Chondrocyte (in vitro differentiated cells): Measurements from ENCODE around the gene ASCC1. TPM values are rescaled to one million over a fixed set of nuclear protein-coding genes. Genes with fewer than 3 reads are reported as not detected.
A peak's percentile ranks its signal among the peaks of the same experiment; 100 is the strongest.

ENCODE experiments used
- DNase-seq: peaks from one replicate; pipeline ENCODE4 v3.0.0; 2021; ENCODE audit warnings: mixed read lengths, low spot score
- H3K27ac Mint-ChIP-seq: one replicate; pipeline ENCODE4 v1.8.0; 2021; ENCODE audit warnings: mild to moderate bottlenecking, moderate library complexity, mixed read lengths; ENCODE audit not compliant: unreplicated experiment
- H3K27me3 Mint-ChIP-seq: 2 replicates; pipeline ENCODE4 v1.8.0; 2021; ENCODE audit warnings: low read depth, mixed read lengths
- H3K36me3 Mint-ChIP-seq: 2 replicates; pipeline ENCODE4 v1.8.0; 2021; ENCODE audit warnings: low read depth, mixed read lengths
- H3K4me1 Mint-ChIP-seq: 2 replicates; pipeline ENCODE4 v1.8.0; 2021; ENCODE audit warnings: low read depth, mild to moderate bottlenecking, mixed read lengths
- H3K4me3 Mint-ChIP-seq: one replicate; pipeline ENCODE4 v1.8.0; 2021; ENCODE audit warnings: mild to moderate bottlenecking, moderate library complexity, mixed read lengths; ENCODE audit not compliant: unreplicated experiment
- H3K9me3 Mint-ChIP-seq: 2 replicates; pipeline ENCODE4 v1.8.0; 2021; ENCODE audit warnings: low read depth, mixed read lengths
- CTCF ChIP-seq: fragments of 200-600 bp; sonication (generic); IDR thresholded peaks from 2 replicates; pipeline ENCODE4 v1.5.0; 2021; ENCODE audit warnings: antibody characterized with exemption, mild to moderate bottlenecking, moderate library complexity
- long read RNA-seq: library from polyadenylated mRNA; stranded (forward); transcript quantifications from one replicate; pipeline ENCODE4 v2.0.0, GENCODE V29; 2021
- total RNA-seq: library from RNA; stranded (reverse); gene quantifications from 3 replicates; pipeline ENCODE4 v1.2.1, GENCODE V29; 2021

Gene ASCC1
- 31.6 to 36.8 TPM (median 35.4 TPM) in 3 replicates for total RNA-seq
- long read RNA-seq, transcript ASCC1-202 (10 exons, 2,002 nt), result major isoform, 29 of 49 reads
- long read RNA-seq, partial matches to known transcripts, result 1 of 49 reads
- long read RNA-seq, other reads (novel, unspliced or antisense), result 19 of 49 reads

DNA sequence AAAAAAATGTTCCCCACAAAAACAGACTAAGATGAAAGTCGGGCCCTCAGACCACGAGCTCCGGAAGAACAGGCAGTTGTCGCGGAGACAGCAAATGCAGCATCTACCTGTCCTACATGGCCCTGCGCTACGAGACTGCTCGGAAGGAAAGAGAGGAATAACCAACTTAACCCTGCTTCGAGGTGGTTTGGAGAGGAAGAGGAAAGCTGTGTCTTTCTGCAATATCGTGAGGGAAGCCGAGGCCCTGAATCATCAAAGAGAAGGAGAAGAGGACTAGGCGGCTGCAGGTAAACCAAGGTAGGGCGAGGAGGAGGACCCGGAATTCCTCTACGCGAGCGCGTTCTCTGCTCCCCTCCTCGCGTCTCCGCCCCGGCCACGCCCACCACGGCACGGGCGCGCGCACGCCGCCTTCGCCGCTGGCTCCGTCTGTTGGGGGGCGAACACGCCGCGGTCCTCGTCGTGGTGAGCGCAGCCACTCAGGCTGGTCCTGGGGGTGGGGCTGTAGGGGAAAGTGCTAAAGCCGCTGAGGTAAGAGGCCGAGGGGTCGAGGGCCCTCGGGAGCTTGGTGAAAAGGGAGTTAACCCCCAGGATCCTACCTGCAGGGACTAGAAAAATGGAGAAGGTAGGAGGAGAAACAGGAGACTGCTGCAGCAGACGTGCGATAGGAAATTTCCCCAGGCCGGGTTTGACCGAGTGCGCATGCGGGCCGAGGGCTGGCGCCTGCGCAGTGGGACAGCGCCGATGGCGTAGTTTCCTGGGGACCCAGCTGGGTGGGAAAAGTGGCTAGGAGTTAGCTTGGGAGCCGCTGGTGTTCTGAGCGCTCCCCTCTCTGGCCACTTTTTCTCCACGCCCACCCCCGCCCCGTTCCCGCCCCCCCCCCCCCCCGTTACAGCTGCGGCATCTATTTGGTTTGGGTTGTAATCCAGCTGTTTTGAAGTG lies at the start of gene ASCC1, which contains the start of gene ANAPC16:
Gene ASCC1, minus strand, starts transcription at position 666 of the 939 bp plus-strand sequence. CDS start 2,978 bp downstream, outside the sequence.
Gene ANAPC16, plus strand, starts transcription at position 402 of the 939 bp plus-strand sequence. CDS start 7,903 bp downstream, outside the sequence.
- no peaks in the 10 kb centered on the region for H3K9me3 Mint-ChIP-seq
- peak within 1 kb of the TSS; percentile 99 for H3K27ac Mint-ChIP-seq
- peaks cover 36% of the 10 kb centered on the region for H3K4me1 Mint-ChIP-seq
- TF ChIP-seq CTCF, result peak; percentile 26
- H3K4me3 Mint-ChIP-seq, result peak within 1 kb of the TSS; percentile 95
- no peaks in the 10 kb centered on the region for H3K36me3 Mint-ChIP-seq
- no peaks in the 10 kb centered on the region for H3K27me3 Mint-ChIP-seq
- DNase-seq, result peak; percentile 92

DNA sequence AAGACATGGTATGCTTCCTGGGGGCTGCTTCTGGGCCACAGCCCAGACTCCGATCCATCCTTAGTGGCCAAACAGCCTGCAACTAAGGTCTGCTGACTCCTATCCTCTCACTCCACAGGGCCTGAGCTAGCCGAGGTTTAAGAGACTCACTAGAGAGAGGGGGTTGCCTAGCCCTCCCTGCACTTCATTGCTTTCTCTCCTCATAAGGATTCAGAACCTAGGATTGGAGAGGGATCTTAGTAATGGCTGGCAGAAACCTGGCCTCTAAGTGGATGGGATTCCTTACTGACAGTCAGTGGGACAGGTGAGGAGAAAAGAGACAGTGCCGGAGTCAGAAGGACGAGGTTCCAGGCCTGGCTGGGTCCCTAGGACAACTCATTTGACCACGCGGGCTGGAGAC lies 49.4 kb upstream of the ASCC1 start:
- Mint-ChIP-seq H3K4me3 (no peak overlapping the region), H3K36me3 (no peaks in the 10 kb centered on the region), H3K4me1 (peaks cover 23% of the 10 kb centered on the region), H3K27me3 (no peaks in the 10 kb centered on the region), H3K9me3 (no peaks in the 10 kb centered on the region), H3K27ac (no peak overlapping the region)
- TF ChIP-seq CTCF, result no peak
- no peak for DNase-seq

- no peaks in the 10 kb centered on the region for H3K36me3 Mint-ChIP-seq
Observed at GRCh38 chr10:72264536-72264935, 48.5 kb upstream of the ASCC1 start.

DNA sequence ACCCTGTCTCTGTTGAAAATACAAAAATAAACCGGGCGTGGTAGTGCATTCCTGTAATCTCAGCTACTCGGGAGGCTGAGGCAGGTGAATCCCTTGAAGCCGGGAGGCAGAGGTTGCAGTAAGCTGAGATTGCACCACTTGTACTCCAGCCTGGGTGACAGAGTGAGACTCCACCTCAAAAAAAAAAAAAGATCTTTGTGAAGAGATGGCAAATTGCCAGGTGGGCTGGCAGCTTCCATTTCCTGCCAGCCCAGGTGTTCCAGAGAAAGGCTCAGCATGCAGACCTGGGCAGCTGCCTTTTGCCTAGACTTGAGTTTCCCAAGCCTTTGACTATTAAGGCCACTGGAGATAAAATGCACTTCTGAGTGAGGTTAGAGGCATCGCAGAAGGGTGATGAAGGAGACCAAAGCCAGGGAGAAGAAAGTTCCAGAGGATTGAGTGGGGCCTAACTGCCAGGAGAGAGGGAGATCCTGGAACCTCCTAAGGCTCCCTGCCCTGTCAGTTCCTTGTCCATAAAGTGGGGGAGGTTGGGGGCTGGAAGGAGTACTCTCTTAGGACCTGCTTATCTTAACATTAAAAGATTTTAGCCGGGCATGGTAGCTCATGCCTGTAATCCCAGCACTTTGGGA lies 47.7 kb upstream of the ASCC1 start:
- no peaks in the 10 kb centered on the region for H3K9me3 Mint-ChIP-seq
- TF ChIP-seq CTCF, result no peak
- H3K4me3 Mint-ChIP-seq, result no peak overlapping the region
- no peaks in the 10 kb centered on the region for H3K36me3 Mint-ChIP-seq
- H3K4me1 Mint-ChIP-seq, result peaks cover 37% of the 10 kb centered on the region
- H3K27ac Mint-ChIP-seq, result peak overlapping the region; percentile 3
- DNase-seq, result no peak
- no peaks in the 10 kb centered on the region for H3K27me3 Mint-ChIP-seq

More at GRCh38 chr10:72264536-72264935, 48.5 kb upstream of the ASCC1 start:
- no peak for TF ChIP-seq CTCF
- no peak for DNase-seq
- Mint-ChIP-seq H3K4me1 (peaks cover 30% of the 10 kb centered on the region), H3K4me3 (no peak overlapping the region), H3K27ac (peak overlapping the region; percentile 22), H3K9me3 (no peaks in the 10 kb centered on the region), H3K27me3 (no peaks in the 10 kb centered on the region)
